Psoas muscle (tissue), 8 donors: Measurements from ENCODE around the gene COCH. TPM values are rescaled to one million over a fixed set of nuclear protein-coding genes. Genes with fewer than 3 reads are reported as not detected.
"Not testable (repeated sequence)": the region's sequence is repeated elsewhere in the genome, so short reads cannot be mapped to it uniquely, and the experiment has no call there.

Source experiments
- ATAC-seq, 4 donors: fragments of 200-7000 bp; cut with Tn5 transposase; one replicate each; pipeline ENCODE4 v1.9.1; 2020; ENCODE audit warnings: moderate library complexity in 3 of 4, mild to moderate bottlenecking in 2 of 4
- DNase-seq, 2 donors: peaks; one replicate each; pipeline ENCODE4 v3.0.0-alpha.2; 2020
- H3K27ac ChIP-seq: fragments of 200-600 bp; one replicate; pipeline ENCODE4 v1.8.0; 2022
- H3K27me3 ChIP-seq, 3 donors: fragments of 200-600 bp in 1 of 3; one replicate each; pipeline versions ENCODE4 v1.6.1 to v1.8.0; 2013 to 2022; ENCODE audit warnings: low read length in 2 of 3, mild to moderate bottlenecking in 2 of 3, moderate library complexity in 1 of 3; ENCODE audit not compliant: insufficient read depth in 3 of 3
- H3K36me3 ChIP-seq, 2 donors: fragments of 200-600 bp in 1 of 2; one replicate each; pipeline versions ENCODE4 v1.6.1 to v1.8.0; 2013 to 2022; ENCODE audit warnings: low read depth in 1 of 2, mild to moderate bottlenecking in 1 of 2, moderate library complexity in 1 of 2; ENCODE audit not compliant: insufficient read depth in 1 of 2
- H3K4me1 ChIP-seq: fragments of 200-600 bp; one replicate; pipeline ENCODE4 v1.8.0; 2022
- H3K4me3 ChIP-seq: fragments of 200-600 bp; one replicate; pipeline ENCODE4 v1.8.0; 2022; ENCODE audit warnings: mild to moderate bottlenecking
- H3K9me3 ChIP-seq: fragments of 200-600 bp; one replicate; pipeline ENCODE4 v1.8.0; 2022
- WGBS, 3 donors: extraction: QIAGEN DNeasy Blood & Tissue Kit; methylation state at CpG; one replicate each; pipeline versions ENCODE4 v1.1.6 to v1.1.7; 2013; 5-methylcytosine and 5-hydroxymethylcytosine counted together
- intact Hi-C, 2 donors: fragments of 100-400 bp; cut with DNase I; formaldehyde crosslinking; loops; one replicate each; pipeline versions ENCODE4 v1.11.0 to v1.14.2; 2022
- polyA plus RNA-seq, 3 donors: library from polyadenylated mRNA; stranded (reverse); fragments of 200-250 nt; gene quantifications; one replicate each; pipeline ENCODE4 v1.2.3, GENCODE V29; 2013
- total RNA-seq, 4 donors: library from RNA; stranded (reverse); fragmentation: NEBNext Ultra II Directional in 2 of 4; extraction: Animal tissue kit (Norgen Biotek cat#: 25700) in 2 of 4; gene quantifications; one replicate each; pipeline versions ENCODE4 v1.2.1 to v1.2.4, GENCODE V29; 2021 to 2023
- TF ChIP-seq, protein P1 (sequence below): fragments of 200-600 bp; IDR thresholded peaks from one replicate; pipeline ENCODE4 v1.8.0; 2022; ENCODE audit warnings: antibody characterized with exemption
- donor health status: healthy with polysubstance abuse.
- donor health status: DM: no; HTN: no; CAD: no; lungs with moderate emphysema.
- donor health status: Bipolar disorder and iron deficiency.
- donor health status: healthy.
- donor health status: DM: yes; HTN: yes; CAD: no.
- donor health status: DM: no; HTN: no; CAD: no.
- donor health status: DM: no; HTN: no; CAD: no.
- donor health status: DM: yes; HTN: yes; CAD: no.

COCH gene
- total and polyA plus RNA-seq, 7 donors, result 0.32 to 1.4 (median 0.52) TPM

DNA sequence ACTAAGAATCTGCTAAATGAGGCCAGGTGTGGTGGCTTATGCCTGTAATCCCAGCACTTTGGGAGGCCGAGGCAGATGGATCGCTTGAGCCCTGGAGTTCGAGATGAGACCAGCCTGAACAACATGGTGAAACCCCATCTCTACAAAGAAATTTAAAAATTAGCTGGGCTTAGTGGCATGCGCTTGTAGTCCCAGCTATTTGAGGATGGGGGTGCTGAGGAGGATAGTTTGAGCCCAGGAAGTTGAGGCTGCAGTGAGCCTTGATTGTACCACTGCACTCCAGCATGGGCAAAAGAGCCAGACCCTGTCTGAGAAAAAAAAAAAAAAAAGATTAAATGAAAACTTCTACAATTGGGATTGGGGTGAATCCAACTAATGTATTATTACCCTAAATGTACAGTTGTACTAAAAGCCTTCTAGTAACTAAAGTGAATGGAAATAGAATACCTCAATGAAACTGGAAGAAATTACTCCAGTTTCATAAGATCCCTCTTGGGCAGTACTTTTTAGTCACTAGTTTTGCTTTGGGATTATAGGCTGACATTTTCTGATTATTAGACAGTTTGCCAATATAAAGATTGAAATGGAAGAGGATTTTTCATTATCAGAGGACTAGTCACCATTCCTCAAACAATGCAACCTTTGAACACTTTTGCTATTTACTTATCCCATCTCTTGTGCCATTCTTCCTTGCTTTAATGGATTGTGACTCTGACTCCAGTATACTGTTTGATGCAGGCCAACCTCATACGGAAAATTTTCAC, 14.3 kb downstream of the COCH start:
- intact Hi-C loops, result no loop called here
- Histone ChIP-seq H3K27ac (no peak overlapping the region), H3K4me3 (no peak overlapping the region), H3K27me3 (no peaks in the 10 kb centered on the region), H3K4me1 (no peaks in the 10 kb centered on the region), H3K36me3 (peaks cover 0 to 5% of the 10 kb centered on the region in 2 donors), H3K9me3 (no peaks in the 10 kb centered on the region)
- DNase-seq (no peak), ATAC-seq (peak in 2 of 4 donors; percentile 14 to 16)
- TF ChIP-seq, protein P1, sequence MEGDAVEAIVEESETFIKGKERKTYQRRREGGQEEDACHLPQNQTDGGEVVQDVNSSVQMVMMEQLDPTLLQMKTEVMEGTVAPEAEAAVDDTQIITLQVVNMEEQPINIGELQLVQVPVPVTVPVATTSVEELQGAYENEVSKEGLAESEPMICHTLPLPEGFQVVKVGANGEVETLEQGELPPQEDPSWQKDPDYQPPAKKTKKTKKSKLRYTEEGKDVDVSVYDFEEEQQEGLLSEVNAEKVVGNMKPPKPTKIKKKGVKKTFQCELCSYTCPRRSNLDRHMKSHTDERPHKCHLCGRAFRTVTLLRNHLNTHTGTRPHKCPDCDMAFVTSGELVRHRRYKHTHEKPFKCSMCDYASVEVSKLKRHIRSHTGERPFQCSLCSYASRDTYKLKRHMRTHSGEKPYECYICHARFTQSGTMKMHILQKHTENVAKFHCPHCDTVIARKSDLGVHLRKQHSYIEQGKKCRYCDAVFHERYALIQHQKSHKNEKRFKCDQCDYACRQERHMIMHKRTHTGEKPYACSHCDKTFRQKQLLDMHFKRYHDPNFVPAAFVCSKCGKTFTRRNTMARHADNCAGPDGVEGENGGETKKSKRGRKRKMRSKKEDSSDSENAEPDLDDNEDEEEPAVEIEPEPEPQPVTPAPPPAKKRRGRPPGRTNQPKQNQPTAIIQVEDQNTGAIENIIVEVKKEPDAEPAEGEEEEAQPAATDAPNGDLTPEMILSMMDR, result no peak
- 79 to 81% (median 79%) methylated on average over 5 of the region's 5 CpGs for WGBS, 3 donors

DNA sequence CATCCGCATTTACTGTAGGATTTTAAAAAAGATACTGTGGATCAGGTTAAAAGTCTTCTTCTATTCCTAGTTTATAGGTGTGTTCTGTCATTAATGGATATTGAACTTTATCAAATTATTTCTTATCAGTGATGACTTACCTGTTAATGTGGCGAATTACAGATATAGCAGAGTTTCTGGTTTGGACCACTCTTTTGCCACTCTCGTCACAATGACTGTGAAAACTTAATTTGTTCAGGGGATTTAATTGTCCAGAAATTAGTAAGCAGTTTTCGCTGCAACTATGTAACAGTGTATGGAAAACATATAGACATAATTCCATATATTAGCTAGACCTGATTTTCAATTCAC, 14.9 kb downstream of the COCH start:
- Histone ChIP-seq H3K9me3 (no peaks in the 10 kb centered on the region), H3K4me1 (no peaks in the 10 kb centered on the region), H3K36me3 (peaks cover 0 to 11% of the 10 kb centered on the region in 2 donors), H3K4me3 (no peak overlapping the region), H3K27me3 (no peaks in the 10 kb centered on the region), H3K27ac (no peak overlapping the region)
- TF ChIP-seq, protein P1, result no peak
- ATAC-seq, result no peak
- WGBS, 3 donors, result 57 to 65% (median 58%) methylated on average over 4 of the region's 4 CpGs
- intact Hi-C loops, result no loop called here
- no peak for DNase-seq

DNA sequence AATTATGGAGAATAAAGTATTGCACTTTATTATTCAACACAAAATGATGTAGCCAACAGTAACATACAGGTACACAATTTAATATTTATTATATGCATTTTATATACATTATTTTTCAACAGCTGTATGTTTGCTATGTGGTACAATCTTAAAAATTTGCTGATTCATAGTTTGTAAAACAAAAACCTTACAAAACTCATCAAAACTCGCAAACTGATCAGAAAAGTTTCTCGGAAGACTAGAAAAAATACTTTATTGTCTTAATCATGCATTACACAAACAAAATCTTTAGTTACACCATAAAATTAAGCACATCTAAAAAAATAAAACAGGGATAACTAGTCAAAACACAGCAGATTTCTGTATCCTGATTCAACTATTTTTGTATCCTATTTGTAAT, 19.5 kb downstream of the COCH start:
- DNase-seq (no peak), ATAC-seq (no peak)
- 90 to 96% (median 95%) methylated on average over 2 of the region's 2 CpGs for WGBS, 3 donors
- no peaks in the 10 kb centered on the region for H3K27me3 ChIP-seq
- intact Hi-C loops, result no loop called here
- peaks cover 7 to 48% of the 10 kb centered on the region in 2 donors for H3K36me3 ChIP-seq
- H3K9me3 ChIP-seq, result no peaks in the 10 kb centered on the region
- H3K27ac ChIP-seq, result no peak overlapping the region
- no peaks in the 10 kb centered on the region for H3K4me1 ChIP-seq
- TF ChIP-seq, protein P1, result no peak
- no peak overlapping the region for H3K4me3 ChIP-seq

DNA sequence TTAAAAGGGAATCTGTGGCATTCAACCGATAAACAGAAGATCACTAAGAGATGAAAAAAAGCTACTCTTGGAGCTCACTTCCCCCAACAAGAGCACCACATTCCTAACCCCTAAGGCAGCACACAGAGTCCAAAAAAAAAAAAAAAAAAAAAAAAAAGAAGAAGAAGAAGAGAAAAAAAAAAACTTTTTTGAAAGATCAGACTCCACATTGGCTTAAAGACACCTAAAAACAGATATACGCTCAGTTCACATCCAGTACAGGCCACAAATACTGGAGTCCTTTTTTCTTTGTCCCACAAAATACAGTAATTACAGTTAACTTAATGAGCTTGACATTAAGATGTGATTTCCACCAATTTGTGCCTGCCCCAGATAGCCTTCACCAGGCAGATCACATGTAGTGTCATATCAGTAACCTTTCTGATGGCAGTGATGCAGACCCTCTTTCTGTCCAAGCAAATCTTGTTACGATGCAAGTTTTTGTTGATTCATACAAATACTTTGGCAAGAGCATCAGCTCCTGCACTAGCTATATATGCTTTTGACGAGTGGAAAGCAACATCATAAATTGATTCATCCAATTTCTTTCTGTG, 20.7 kb downstream of the COCH start:
- ATAC-seq (no peak), DNase-seq (no peak)
- H3K4me1 ChIP-seq, result no peaks in the 10 kb centered on the region
- no peak overlapping the region for H3K4me3 ChIP-seq
- H3K27me3 ChIP-seq, result no peaks in the 10 kb centered on the region
- H3K36me3 ChIP-seq, result peaks cover 7 to 55% of the 10 kb centered on the region in 2 donors
- H3K27ac ChIP-seq, result no peak overlapping the region
- intact Hi-C loops, result no loop called here
- WGBS, 3 donors, result 76 to 89% (median 77%) methylated on average over 4 of the region's 4 CpGs
- no peaks in the 10 kb centered on the region for H3K9me3 ChIP-seq
- TF ChIP-seq, protein P1, result no peak

DNA sequence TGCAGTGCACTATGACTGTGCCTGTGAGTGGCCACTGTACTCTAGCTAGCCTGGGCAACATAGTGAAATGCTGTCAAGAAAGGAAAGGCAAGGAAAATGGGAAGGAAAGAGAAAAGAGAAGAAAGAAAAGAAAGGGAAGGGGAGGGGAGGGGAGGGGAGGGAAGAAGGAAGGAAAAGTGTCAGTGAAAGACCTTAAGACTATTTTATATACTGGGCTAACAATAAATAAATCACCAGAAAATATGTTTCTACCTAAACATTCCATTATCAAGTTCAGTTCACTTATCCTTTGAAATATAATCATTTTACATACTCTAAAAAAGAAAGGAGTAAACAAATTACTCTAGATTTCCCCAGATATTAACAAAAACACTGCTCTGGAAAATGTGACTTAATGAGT, 22.1 kb downstream of the COCH start:
- no peaks in the 10 kb centered on the region for H3K27me3 ChIP-seq
- intact Hi-C loops, result no loop called here
- no peak for ATAC-seq

DNA sequence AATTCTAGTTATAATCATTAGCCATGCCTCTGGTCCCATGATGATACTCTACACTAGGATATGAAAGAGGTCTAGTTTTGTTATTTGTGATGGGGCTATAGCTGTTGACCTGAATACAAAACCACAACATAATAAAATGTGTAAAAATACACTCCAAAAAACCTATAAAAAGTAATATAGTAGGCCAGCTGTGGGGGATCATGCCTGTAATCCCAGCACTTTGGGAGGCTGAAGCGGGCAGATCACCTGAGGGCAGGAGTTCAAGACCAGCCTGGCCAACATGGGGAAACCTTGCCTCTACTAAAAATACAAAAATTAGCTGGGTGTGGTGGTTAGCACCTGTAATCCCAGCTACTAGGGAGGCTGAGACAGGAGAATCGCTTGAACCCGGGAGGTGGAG, 22.8 kb downstream of the COCH start:
- intact Hi-C loops, H3K4me1 ChIP-seq, H3K4me3 ChIP-seq, H3K9me3 ChIP-seq, H3K27ac ChIP-seq, DNase-seq, ATAC-seq, H3K27me3 ChIP-seq: not testable (repeated sequence)
- peaks cover 7 to 72% of the 10 kb centered on the region in 2 donors for H3K36me3 ChIP-seq
- 82 to 97% (median 87%) methylated on average over 3 of the region's 3 CpGs for WGBS, 3 donors

More for the DNA sequence above, 22.1 kb downstream of the COCH start:
- Histone ChIP-seq H3K4me1 (no peaks in the 10 kb centered on the region), H3K27ac (no peak overlapping the region), H3K4me3 (no peak overlapping the region), H3K9me3 (no peaks in the 10 kb centered on the region), H3K36me3 (peaks cover 7 to 65% of the 10 kb centered on the region in 2 donors)
- no peak for DNase-seq
- TF ChIP-seq, protein P1, result no peak
